GM18519 (cell line): ENCODE results near the gene VEZF1.

Experiments used
- ATAC-seq: cut with Tn5 transposase; IDR thresholded peaks from one replicate; pipeline ENCODE4 v1.9.1; 2021; ENCODE audit warnings: mild to moderate bottlenecking, moderate library complexity; ENCODE audit not compliant: unreplicated experiment, low FRiP score

VEZF1 gene

GRCh38 chr17:57987581-57988300 lies at the start of gene VEZF1:
VEZF1 (minus strand) TSS chr17:57988254; CDS start chr17:57988111, 143 bp downstream.
- ATAC-seq, result no peak

- ATAC-seq, result no peak
Measured at GRCh38 chr17:58032691-58033415, 44.8 kb upstream of the VEZF1 start.

- ATAC-seq, result no peak
Measured at GRCh38 chr17:58028578-58028977, 40.5 kb upstream of the VEZF1 start.

- ATAC-seq, result no peak
Measured at GRCh38 chr17:58020401-58020800, 32.3 kb upstream of the VEZF1 start.

GRCh38 chr17:58019521-58019920 lies 31.5 kb upstream of the VEZF1 start:
- no peak for ATAC-seq

GRCh38 chr17:58019039-58019438 lies 31.0 kb upstream of the VEZF1 start:
- ATAC-seq, result no peak

GRCh38 chr17:58010067-58010799 lies 22.2 kb upstream of the VEZF1 start:
- ATAC-seq, result no peak

- ATAC-seq, result peak; percentile 24
Measured at GRCh38 chr17:58007781-58008706, 20.0 kb upstream of the VEZF1 start.

- ATAC-seq, result peak; percentile 68
Measured at GRCh38 chr17:58006924-58007780, 19.1 kb upstream of the VEZF1 start, which contains the start of gene SRSF1. SRSF1 (minus strand) TSS chr17:58007246; CDS start chr17:58007137, 109 bp downstream.

- ATAC-seq, result no peak
Measured at GRCh38 chr17:58006560-58006923, 18.5 kb upstream of the VEZF1 start.

GRCh38 chr17:58005728-58006559 lies 17.9 kb upstream of the VEZF1 start:
- ATAC-seq, result no peak

- no peak for ATAC-seq
Measured at GRCh38 chr17:58005031-58005727, 17.1 kb upstream of the VEZF1 start.

- ATAC-seq, result no peak
Measured at GRCh38 chr17:58004060-58004459, 16.0 kb upstream of the VEZF1 start.

- ATAC-seq, result no peak
Measured at GRCh38 chr17:58002973-58003372, 14.9 kb upstream of the VEZF1 start.

GRCh38 chr17:58002154-58002948 lies 14.3 kb upstream of the VEZF1 start:
- ATAC-seq, result no peak

- ATAC-seq, result no peak
Measured at GRCh38 chr17:58001461-58002124, 13.5 kb upstream of the VEZF1 start.
